HEK293 (cell line): ENCODE measurements around the gene OPCML.

Experiments
- CTCF ChIA-PET: fragments of 350-600 bp; formaldehyde crosslinking; extraction: SDS; loops from one replicate; lab custom pipeline; 2021; ENCODE audit warnings: antibody characterized with exemption; lab: Yijun Ruan, JAX
- POLR2A ChIA-PET: fragments of 300-600 bp; formaldehyde crosslinking; extraction: SDS; loops from one replicate; lab custom pipeline; 2020; ENCODE audit warnings: antibody characterized with exemption, inconsistent platforms; lab: Yijun Ruan, JAX
- H3K27ac ChIP-seq: fragments of 200-500 bp; sonication (Bioruptor generic); 2 replicates; pipeline ENCODE4 v1.5.1; 2014; ENCODE audit warnings: low read depth, low read length, control low read depth, inconsistent platforms; ENCODE audit errors: extremely low read depth
- H3K36me3 ChIP-seq, 2 experiments: fragments of 200-500 bp in 1 of 2; sonication (Bioruptor generic) in 1 of 2; 1 replicate in 1 of 2; 2 replicates in 1 of 2; pipeline ENCODE4 v1.5.1; 2014 to 2017; ENCODE audit warnings: inconsistent platforms in 2 of 2, low read length in 2 of 2; ENCODE audit not compliant: control insufficient read depth in 2 of 2, insufficient read depth in 1 of 2
- H3K4me1 ChIP-seq: fragments of 200-500 bp; sonication (Bioruptor generic); 2 replicates; pipeline ENCODE4 v1.5.1; 2014; ENCODE audit warnings: mild to moderate bottlenecking, low read length, inconsistent platforms; ENCODE audit not compliant: control insufficient read depth, insufficient read depth
- H3K4me3 ChIP-seq: 2 replicates; pipeline ENCODE4 v1.5.1; 2011; ENCODE audit warnings: low read depth, mild to moderate bottlenecking, control low read depth, low read length, moderate library complexity
- H3K9me3 ChIP-seq: fragments of 200-500 bp; sonication (Bioruptor generic); 2 replicates; pipeline ENCODE4 v1.5.1; 2014; ENCODE audit warnings: low read depth, low read length, inconsistent platforms; ENCODE audit not compliant: control insufficient read depth, insufficient read depth
- FEZF1 ChIP-seq: fragments of 450-650 bp; formaldehyde crosslinking; IDR thresholded peaks from 2 replicates; pipeline ENCODE4 v1.5.1; 2016; ENCODE audit warnings: missing biosample characterization, missing genetic modification characterization
- PRDM2 ChIP-seq: fragments of 450-650 bp; formaldehyde crosslinking; IDR thresholded peaks from 2 replicates; pipeline ENCODE4 v1.5.1; 2016; ENCODE audit warnings: missing biosample characterization, missing genetic modification characterization, borderline replicate concordance
- SP7 ChIP-seq: fragments of 450-650 bp; formaldehyde crosslinking; IDR thresholded peaks from 2 replicates; pipeline ENCODE4 v1.5.1; 2016; ENCODE audit warnings: missing biosample characterization, missing genetic modification characterization
- YY2 ChIP-seq: fragments of 450-650 bp; formaldehyde crosslinking; IDR thresholded peaks from 2 replicates; pipeline ENCODE4 v1.5.1; 2016; ENCODE audit warnings: missing biosample characterization, missing genetic modification characterization
- ZBTB10 ChIP-seq: fragments of 450-650 bp; formaldehyde crosslinking; IDR thresholded peaks from 2 replicates; pipeline ENCODE4 v1.5.1; 2016; ENCODE audit warnings: missing biosample characterization, missing genetic modification characterization
- ZBTB20 ChIP-seq: fragments of 450-650 bp; formaldehyde crosslinking; IDR thresholded peaks from 2 replicates; pipeline ENCODE4 v1.5.1; 2016; ENCODE audit warnings: missing biosample characterization, missing genetic modification characterization
- ZBTB44 ChIP-seq: fragments of 450-650 bp; IDR thresholded peaks from 2 replicates; pipeline ENCODE4 v1.5.1; 2018; ENCODE audit warnings: missing biosample characterization, mild to moderate bottlenecking, missing genetic modification characterization
- ZFHX2 ChIP-seq: fragments of 450-650 bp; formaldehyde crosslinking; conservative IDR thresholded peaks from 2 replicates; pipeline ENCODE4 v1.5.1; 2016; ENCODE audit warnings: missing biosample characterization, missing genetic modification characterization
- ZFP69B ChIP-seq: fragments of 450-650 bp; formaldehyde crosslinking; IDR thresholded peaks from 2 replicates; pipeline ENCODE4 v1.5.1; 2016; ENCODE audit warnings: missing biosample characterization, missing genetic modification characterization
- ZNF10 ChIP-seq: fragments of 450-650 bp; formaldehyde crosslinking; IDR thresholded peaks from 2 replicates; pipeline ENCODE4 v1.5.1; 2017; ENCODE audit warnings: missing biosample characterization, missing genetic modification characterization
- ZNF148 ChIP-seq: fragments of 450-650 bp; formaldehyde crosslinking; IDR thresholded peaks from 2 replicates; pipeline ENCODE4 v1.5.0; 2017; ENCODE audit warnings: missing biosample characterization, missing genetic modification characterization, borderline replicate concordance
- ZNF239 ChIP-seq: fragments of 450-650 bp; formaldehyde crosslinking; IDR thresholded peaks from 2 replicates; pipeline ENCODE4 v1.5.1; 2016; ENCODE audit warnings: missing biosample characterization, missing genetic modification characterization
- ZNF26 ChIP-seq: fragments of 450-650 bp; formaldehyde crosslinking; IDR thresholded peaks from 2 replicates; pipeline ENCODE4 v1.5.1; 2016; ENCODE audit warnings: missing biosample characterization, missing genetic modification characterization
- ZNF341 ChIP-seq: fragments of 450-650 bp; formaldehyde crosslinking; IDR thresholded peaks from 2 replicates; pipeline ENCODE4; 2016; ENCODE audit warnings: low read depth, missing biosample characterization, missing genetic modification characterization
- ZNF398 ChIP-seq: fragments of 450-650 bp; formaldehyde crosslinking; IDR thresholded peaks from 2 replicates; pipeline ENCODE4 v1.5.1; 2017; ENCODE audit warnings: missing biosample characterization, missing genetic modification characterization
- ZNF488 ChIP-seq: fragments of 450-650 bp; formaldehyde crosslinking; IDR thresholded peaks from 2 replicates; pipeline ENCODE4 v1.5.1; 2016; ENCODE audit warnings: missing biosample characterization, missing genetic modification characterization
- ZNF521 ChIP-seq: fragments of 450-650 bp; formaldehyde crosslinking; IDR thresholded peaks from 2 replicates; pipeline ENCODE4 v1.5.1; 2017; ENCODE audit warnings: missing biosample characterization, mild to moderate bottlenecking, missing genetic modification characterization
- ZNF561 ChIP-seq: fragments of 450-650 bp; IDR thresholded peaks from 2 replicates; pipeline ENCODE4 v1.5.1; 2018; ENCODE audit warnings: missing biosample characterization, missing genetic modification characterization, borderline replicate concordance
- ZNF664 ChIP-seq: fragments of 450-650 bp; formaldehyde crosslinking; IDR thresholded peaks from 2 replicates; pipeline ENCODE4 v1.5.1; 2016; ENCODE audit warnings: missing biosample characterization, missing genetic modification characterization
- ZSCAN23 ChIP-seq: fragments of 450-650 bp; formaldehyde crosslinking; IDR thresholded peaks from 2 replicates; pipeline ENCODE4 v1.5.1; 2016; ENCODE audit warnings: missing biosample characterization, missing genetic modification characterization

Gene OPCML

GRCh38 chr11:132977241-132977640, 555.1 kb downstream of the OPCML start:
- CTCF ChIA-PET, result interaction anchor here (0.8 kb wide), 1 partner anchor 37 kb away, joined by 3 read pairs; no protein-coding TSS in a partner anchor
- H3K4me3 ChIP-seq, result no peak overlapping the region
- no peaks in the 10 kb centered on the region for H3K9me3 ChIP-seq
- TF ChIP-seq ZSCAN23 (no peak), ZFHX2 (tag by site-specific recombination) (no peak), ZNF148 (no peak), ZBTB10 (tag by site-specific recombination) (no peak), ZBTB44 (tag by site-specific recombination) (no peak), FEZF1 (tag by site-specific recombination) (no peak), YY2 (tag by site-specific recombination) (no peak), ZBTB20 (tag by site-specific recombination) (no peak), ZNF26 (no peak), ZNF341 (no peak), ZNF664 (tag by site-specific recombination) (no peak), SP7 (tag by site-specific recombination) (no peak), ZNF10 (tag by site-specific recombination) (no peak), ZFP69B (tag by site-specific recombination) (no peak), ZNF561 (no peak), ZNF398 (tag by site-specific recombination) (no peak), ZNF521 (tag by site-specific recombination) (no peak), ZNF239 (no peak), ZNF488 (tag by site-specific recombination) (no peak), PRDM2 (tag by site-specific recombination) (no peak)
- TF ChIP-seq, all 188 proteins: peak for 0
- Histone ChIP-seq H3K27ac (no peak overlapping the region), H3K36me3 (no peaks in the 10 kb centered on the region), H3K4me1 (no peaks in the 10 kb centered on the region)
- POLR2A ChIA-PET, result no interaction called here
